Thyroid gland (tissue), 4 donors: ENCODE results near the gene IL17RD.

Experiments
- POLR2A ChIP-seq, 2 donors: fragments of 450-650 bp; IDR thresholded peaks; one replicate each; pipeline ENCODE4 v1.6.1; 2017; ENCODE audit warnings: antibody characterized with exemption in 2 of 2, mild to moderate bottlenecking in 2 of 2, moderate library complexity in 1 of 2
- TF ChIP-seq, protein P1 (sequence below), 6 experiments: fragments of 200-600 bp in 3 of 6; fragments of 450-650 bp in 3 of 6; sonication (generic) in 3 of 6; IDR thresholded peaks; one replicate each; pipeline ENCODE4 v1.5.1; 2016 to 2019; ENCODE audit warnings: antibody characterized with exemption in 6 of 6, mild to moderate bottlenecking in 2 of 6, inconsistent platforms in 1 of 6, moderate library complexity in 1 of 6

DNA sequence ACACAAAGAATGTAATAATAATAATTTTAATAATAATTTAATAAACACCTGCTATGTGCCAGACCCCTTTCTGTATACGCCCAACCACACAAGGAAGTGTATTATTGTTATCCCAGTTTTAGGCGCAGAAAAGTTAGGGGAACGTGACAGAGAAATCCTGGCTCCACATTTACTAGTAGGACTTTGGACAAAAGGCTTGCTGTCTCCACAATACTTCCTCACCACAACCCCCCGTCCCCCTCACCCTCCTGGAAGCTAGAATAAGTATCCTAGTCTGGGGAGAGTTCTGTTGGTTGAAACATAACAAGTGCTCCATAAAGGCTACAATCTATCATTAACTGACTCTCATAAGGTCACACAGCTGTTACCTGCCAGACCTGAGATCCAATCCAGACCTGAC lies 488 bp upstream of the IL17RD start:
- TF ChIP-seq, protein P1, sequence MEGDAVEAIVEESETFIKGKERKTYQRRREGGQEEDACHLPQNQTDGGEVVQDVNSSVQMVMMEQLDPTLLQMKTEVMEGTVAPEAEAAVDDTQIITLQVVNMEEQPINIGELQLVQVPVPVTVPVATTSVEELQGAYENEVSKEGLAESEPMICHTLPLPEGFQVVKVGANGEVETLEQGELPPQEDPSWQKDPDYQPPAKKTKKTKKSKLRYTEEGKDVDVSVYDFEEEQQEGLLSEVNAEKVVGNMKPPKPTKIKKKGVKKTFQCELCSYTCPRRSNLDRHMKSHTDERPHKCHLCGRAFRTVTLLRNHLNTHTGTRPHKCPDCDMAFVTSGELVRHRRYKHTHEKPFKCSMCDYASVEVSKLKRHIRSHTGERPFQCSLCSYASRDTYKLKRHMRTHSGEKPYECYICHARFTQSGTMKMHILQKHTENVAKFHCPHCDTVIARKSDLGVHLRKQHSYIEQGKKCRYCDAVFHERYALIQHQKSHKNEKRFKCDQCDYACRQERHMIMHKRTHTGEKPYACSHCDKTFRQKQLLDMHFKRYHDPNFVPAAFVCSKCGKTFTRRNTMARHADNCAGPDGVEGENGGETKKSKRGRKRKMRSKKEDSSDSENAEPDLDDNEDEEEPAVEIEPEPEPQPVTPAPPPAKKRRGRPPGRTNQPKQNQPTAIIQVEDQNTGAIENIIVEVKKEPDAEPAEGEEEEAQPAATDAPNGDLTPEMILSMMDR (IDR thresholded peaks at IDR 0.05) = no peak
- no peak for TF ChIP-seq POLR2A (IDR thresholded peaks at IDR 0.05)
